Cardiac muscle cell (in vitro differentiated cells and primary cell): ENCODE data around the gene CACNG6. TPM values are rescaled to one million over a fixed set of nuclear protein-coding genes. Genes with fewer than 3 reads are reported as not detected.

Experiments
- DNase-seq, 2 donors: peaks; one replicate each; pipeline versions ENCODE4 v3.0.0 to v3.0.0-alpha.2; 2010 to 2017; ENCODE audit warnings: low read depth in 1 of 2, low spot score in 1 of 2
- H3K27ac ChIP-seq: fragments of 200-600 bp; sonication (generic); 2 replicates; pipeline ENCODE4 v1.5.1; 2016
- H3K27me3 ChIP-seq: fragments of 200-600 bp; sonication (generic); 2 replicates; pipeline ENCODE4 v1.6.0; 2016; ENCODE audit warnings: control low read depth
- H3K36me3 ChIP-seq: fragments of 200-600 bp; sonication (generic); 2 replicates; pipeline ENCODE4 v1.5.1; 2016; ENCODE audit warnings: control low read depth
- H3K4me1 ChIP-seq: fragments of 200-600 bp; sonication (generic); 2 replicates; pipeline ENCODE4 v1.8.1; 2017; ENCODE audit warnings: low read depth, mild to moderate bottlenecking, mixed run types
- H3K4me3 ChIP-seq: fragments of 200-600 bp; sonication (generic); 2 replicates; pipeline ENCODE4 v1.5.1; 2016; ENCODE audit warnings: mild to moderate bottlenecking
- H3K9me3 ChIP-seq: fragments of 200-600 bp; sonication (generic); 2 replicates; pipeline ENCODE4 v1.5.1; 2017; ENCODE audit warnings: low read depth, mild to moderate bottlenecking, control low read depth
- CTCF ChIP-seq: IDR thresholded peaks from 2 replicates; pipeline ENCODE4 v1.5.1; 2012; ENCODE audit warnings: low read depth, mild to moderate bottlenecking, low read length
- polyA plus RNA-seq: library from polyadenylated mRNA; unstranded; fragments of >200 nt; fragmentation: Nextera tagmentation; extraction: Ambion mirVana; gene quantifications from 2 replicates; pipeline ENCODE4 v1.2.1, GENCODE V29; 2016
- total RNA-seq: library from RNA; depleted of rRNA; stranded (reverse); fragments of >200 nt; gene quantifications from 2 replicates; pipeline ENCODE4 v1.2.3, GENCODE V29; 2016

The CACNG6 gene
- total and polyA plus RNA-seq, 2 experiments from 2014 or later: 30.6 to 73.1 TPM

- no peak overlapping the region for H3K4me3 ChIP-seq
- H3K27ac ChIP-seq: no peak overlapping the region
- H3K4me1 ChIP-seq: peaks cover 7% of the 10 kb centered on the region
- H3K27me3 ChIP-seq: no peaks in the 10 kb centered on the region
- H3K36me3 ChIP-seq: no peaks in the 10 kb centered on the region
- DNase-seq: no peak
- no peak for TF ChIP-seq CTCF
- H3K9me3 ChIP-seq: no peaks in the 10 kb centered on the region
These were observed 2.5 kb upstream of the CACNG6 start for GRCh38 chr19:53988981-53989380.

- Histone ChIP-seq H3K27me3 (no peaks in the 10 kb centered on the region), H3K9me3 (no peaks in the 10 kb centered on the region), H3K4me3 (no peak overlapping the region), H3K4me1 (peaks cover 7% of the 10 kb centered on the region), H3K36me3 (no peaks in the 10 kb centered on the region), H3K27ac (peak overlapping the region; percentile 62)
- DNase-seq: peak in 1 of 2 donors; percentile 71
- no peak for TF ChIP-seq CTCF
These were observed 1.6 kb upstream of the CACNG6 start for GRCh38 chr19:53989600-53990533.

GRCh38 chr19:53992211-53992610 is 774 bp downstream of the CACNG6 start:
- Histone ChIP-seq H3K9me3 (no peaks in the 10 kb centered on the region), H3K27ac (peak overlapping the region; percentile 88), H3K27me3 (no peaks in the 10 kb centered on the region), H3K36me3 (no peaks in the 10 kb centered on the region), H3K4me3 (peak overlapping the region; percentile 47), H3K4me1 (peaks cover 7% of the 10 kb centered on the region)
- DNase-seq: no peak
- no peak for TF ChIP-seq CTCF

GRCh38 chr19:53992815-53993214 is 1.4 kb downstream of the CACNG6 start:
- no peaks in the 10 kb centered on the region for H3K9me3 ChIP-seq
- H3K27ac ChIP-seq: no peak overlapping the region
- peaks cover 7% of the 10 kb centered on the region for H3K4me1 ChIP-seq
- TF ChIP-seq CTCF: no peak
- no peaks in the 10 kb centered on the region for H3K36me3 ChIP-seq
- DNase-seq: no peak
- H3K27me3 ChIP-seq: no peaks in the 10 kb centered on the region
- no peak overlapping the region for H3K4me3 ChIP-seq

- Histone ChIP-seq H3K4me1 (peaks cover 7% of the 10 kb centered on the region), H3K4me3 (no peak overlapping the region), H3K9me3 (no peaks in the 10 kb centered on the region), H3K27ac (no peak overlapping the region), H3K27me3 (no peaks in the 10 kb centered on the region), H3K36me3 (no peaks in the 10 kb centered on the region)
- TF ChIP-seq CTCF: no peak
- DNase-seq: no peak
These were observed 2.0 kb downstream of the CACNG6 start for GRCh38 chr19:53993448-53993847.
